ENCODE measurements around the gene TJP2.
"Not testable (repeated sequence)": the region's sequence is repeated elsewhere in the genome, so short reads cannot be mapped to it uniquely, and the experiment has no call there.

TJP2 gene

DNA sequence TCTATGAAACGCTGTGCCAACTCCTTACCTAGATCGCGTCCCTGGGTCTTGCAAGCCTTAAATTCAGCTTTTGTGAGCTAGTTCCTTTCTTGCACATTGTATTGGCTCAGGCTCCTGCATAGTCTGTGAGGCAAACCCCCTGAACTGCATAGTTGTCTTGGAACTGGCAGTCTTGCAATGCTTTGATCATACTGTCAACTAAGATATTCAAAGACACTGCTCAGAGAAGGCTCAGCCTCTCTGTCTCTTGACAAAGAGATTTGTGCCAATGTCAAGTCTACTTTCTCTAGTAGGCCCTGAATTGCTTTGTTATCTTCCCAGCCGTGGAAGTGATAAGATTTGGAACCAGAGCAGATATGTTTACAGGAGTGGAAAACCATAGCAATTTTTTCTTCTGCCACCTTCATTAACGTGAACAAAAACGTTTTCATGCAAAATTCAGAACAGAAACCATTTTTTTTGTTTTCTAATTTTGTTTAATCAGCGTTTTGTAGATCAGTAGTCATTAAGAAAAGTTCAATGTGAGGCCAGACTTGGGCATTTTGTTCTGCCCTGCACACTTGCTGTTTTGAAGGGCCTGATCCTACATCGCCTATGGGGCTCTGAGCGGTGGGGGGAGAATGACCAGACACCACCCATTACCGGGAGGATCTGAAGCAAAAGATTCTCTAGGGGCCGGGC lies 123.4 kb downstream of the TJP2 start:
- DNase-seq, result no peak

DNA sequence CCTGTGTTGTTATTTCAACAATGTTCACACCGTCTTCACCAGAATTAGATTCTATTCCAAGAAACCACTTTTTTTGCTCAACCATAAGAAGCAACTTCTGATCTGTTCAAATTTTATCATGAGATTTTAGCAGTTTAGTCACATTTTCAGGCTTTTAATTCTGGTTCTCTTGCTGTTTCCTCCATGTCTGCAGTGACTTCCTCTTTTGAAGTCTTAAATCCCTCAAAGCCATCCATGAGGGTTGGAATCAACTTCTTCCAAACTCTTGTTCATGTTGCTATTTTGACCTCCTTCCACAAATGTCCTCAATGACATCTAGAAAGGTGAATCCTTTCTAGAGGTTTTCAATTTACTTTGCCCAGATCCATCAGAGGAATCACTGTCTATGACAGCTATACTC lies 125.2 kb downstream of the TJP2 start:
- DNase-seq, result no peak

DNA sequence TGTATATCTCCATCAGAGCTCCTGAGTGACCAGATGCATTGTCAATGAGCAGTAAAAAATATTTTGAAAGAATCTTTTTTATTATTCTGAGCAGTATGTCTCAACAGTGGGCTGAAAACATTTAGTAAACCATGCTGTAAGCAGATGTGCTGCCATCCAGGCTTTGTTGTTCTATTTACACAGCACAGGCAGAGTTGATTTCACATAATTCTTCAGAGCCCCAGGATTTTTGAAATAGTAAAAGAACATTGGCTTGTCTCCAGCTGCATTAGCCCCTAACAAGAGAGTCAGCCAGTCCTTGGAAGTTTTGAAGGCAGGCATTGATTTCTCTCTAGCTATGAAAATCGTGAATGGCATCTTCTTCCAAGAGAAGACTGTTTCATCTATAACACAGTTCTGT lies 125.7 kb downstream of the TJP2 start:
- DNase-seq, result no peak

DNA sequence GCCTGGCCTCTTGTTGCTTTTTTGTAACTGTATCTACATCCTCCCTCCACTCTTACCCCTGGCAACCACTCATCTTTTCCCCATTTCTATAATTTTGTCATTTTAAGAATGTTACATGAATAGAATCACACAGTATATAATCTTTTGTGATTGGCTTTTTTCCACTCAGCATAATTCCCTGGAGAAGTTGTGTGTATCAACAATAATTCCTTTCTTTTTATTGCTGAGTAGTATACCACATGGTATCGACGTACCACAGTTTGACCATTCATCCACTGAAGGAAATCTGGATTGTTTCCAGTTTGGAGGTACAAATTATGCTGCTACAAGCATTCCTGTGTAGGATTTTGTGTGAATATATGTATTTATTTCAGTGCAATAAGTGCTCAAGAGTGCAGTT lies 129.3 kb downstream of the TJP2 start:
- DNase-seq, result no peak

DNA sequence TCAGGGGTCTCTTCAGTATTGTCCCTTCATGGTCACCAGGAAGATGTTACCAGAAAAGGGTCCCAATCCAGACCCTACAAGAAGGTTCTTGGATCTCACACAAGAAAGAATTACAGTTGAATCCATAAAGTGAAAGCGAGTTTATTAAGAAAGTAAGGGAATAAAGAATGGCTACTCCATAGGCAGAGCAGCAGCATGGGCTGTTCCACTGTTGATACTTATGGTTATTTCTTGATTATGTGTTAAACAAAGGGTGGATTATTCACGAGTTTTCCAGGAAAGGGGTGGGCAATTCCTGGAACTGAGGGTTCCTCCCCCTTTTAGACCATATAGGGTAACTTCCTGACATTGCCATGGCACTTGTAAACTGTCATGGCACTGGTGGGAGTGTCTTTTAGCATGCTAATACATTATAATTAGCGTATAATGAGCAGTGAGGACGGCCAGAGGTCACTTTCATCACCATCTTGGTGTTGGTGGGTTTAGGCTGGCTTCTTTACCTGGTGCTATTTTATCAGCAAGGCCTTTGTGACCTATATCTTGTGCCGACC lies 132.9 kb downstream of the TJP2 start:
- DNase-seq, result not testable (repeated sequence)

DNA sequence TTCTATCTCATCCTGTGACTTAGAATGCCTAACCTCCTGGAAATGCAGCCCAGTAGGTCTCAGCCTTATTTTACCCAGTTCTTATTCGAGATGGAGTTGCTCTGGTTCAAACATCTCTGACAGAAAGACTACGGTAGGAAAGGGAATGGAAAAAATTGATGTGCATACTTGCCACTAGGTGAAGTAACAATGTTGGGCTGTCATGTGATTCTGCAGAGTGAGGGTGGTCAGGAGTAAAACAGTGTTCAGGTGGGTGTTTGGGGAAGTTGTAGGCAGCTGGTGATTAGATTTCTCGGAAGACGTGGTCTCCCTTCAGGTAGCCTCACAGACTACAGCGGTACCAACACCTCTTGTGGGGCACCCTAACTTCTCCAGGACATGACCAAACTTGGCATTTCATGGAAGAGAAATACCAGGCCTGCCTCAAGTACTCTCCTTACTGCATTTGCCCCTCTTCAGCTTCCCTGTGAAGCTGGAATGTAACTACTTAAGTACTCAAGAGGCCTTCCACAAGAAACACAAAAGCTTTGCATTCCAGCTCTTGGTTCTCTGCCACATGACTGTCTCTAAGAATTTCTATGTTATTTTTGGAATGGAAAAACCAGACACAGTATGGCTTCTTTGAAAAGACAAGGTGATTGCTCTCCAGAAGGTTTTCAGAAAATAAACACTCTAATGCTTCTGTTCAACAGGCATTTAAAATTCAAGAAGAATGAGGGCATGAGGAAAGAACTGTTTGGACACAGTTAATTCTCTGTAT lies 133.5 kb downstream of the TJP2 start:
- DNase-seq, result no peak

DNA sequence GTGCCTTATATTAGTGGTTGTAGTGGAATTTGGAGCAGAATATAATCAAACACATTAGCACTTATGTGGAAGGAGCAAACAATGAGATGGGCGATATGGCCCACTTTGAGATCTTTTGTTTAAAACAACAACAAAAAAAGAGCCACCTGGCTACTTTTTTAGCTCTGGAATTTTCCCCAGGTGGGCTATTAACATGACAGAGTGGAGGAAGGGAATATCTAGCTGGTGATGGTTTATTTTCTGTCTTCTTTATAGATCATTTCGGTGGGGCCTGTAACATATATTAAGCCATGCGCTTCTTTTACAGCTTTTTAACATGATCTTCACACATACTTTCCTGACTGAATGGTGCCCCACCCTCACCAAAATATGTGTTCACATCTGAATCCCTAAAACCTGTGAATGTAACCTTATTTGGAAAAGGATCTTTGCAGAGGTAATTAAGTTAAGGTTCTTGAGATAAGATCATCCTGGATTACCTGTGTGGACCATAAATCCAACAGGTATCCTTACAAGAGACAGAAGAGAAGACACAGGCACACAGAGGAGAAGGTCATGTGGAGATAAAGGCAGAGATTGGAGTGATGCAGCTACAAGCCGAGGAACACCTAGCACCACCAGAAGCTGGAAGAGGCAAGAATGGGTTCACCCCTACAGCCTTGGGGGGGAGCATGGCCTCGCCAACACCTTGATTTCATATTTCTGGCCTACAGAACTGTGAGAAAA lies 134.3 kb downstream of the TJP2 start:
- DNase-seq, result no peak

DNA sequence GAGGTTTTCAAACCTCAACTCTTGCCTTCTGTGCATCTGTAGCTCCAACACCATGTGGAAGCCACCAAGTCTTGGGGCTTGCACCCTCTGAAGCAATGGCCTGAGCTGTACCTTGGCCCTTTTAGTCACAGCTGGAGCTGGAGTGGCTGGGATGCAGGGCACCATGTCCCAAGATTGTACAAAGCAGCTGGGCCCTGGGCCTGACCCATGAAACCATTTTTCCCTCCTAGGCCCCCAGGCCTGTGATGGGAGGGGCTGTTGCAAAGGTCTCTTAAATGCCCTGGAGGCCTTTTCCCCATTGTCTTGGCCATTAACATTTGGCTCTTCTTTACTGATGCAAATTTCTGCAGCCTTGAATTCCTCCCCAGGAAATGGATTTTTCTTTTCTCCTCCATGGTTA lies 139.1 kb downstream of the TJP2 start:
- DNase-seq, result no peak

DNA sequence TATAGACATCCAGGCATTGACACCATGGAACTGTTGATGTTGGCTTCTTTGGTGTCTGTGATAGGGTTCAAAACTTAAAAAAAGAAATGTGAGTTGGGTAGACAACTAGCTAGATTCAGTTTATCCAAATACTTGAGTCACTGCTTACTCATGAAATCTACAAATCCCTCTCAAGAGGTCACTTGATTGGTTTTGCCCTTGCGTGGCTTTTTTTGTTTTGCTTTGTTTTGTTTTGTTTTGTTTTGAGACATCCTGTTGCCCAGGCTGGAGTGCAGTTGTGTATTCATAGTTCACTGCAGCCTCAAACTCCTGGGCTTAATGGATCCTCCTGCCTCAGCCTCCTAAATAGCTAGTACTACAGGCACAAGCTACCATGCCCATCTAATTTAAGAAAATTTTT lies 140.5 kb downstream of the TJP2 start:
- DNase-seq, result no peak

DNA sequence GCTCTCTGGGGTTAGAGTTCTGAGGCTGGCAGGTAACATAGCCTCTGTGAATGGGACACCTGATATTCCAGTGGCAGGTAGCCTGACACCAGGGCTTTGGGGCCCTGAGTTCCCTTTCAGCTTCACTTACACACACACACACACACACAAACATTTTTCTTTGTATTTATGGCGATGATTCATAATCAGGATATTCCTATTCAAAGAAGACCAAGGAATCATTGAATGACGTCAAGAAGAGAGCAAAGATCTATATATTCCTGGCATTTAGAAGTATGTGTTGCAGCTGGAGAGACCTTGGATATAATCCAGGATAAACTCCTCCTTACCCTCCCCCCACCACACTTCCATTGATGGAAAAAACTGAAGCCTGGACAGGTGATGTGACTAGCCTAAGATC lies 143.0 kb downstream of the TJP2 start:
- no peak for DNase-seq

DNA sequence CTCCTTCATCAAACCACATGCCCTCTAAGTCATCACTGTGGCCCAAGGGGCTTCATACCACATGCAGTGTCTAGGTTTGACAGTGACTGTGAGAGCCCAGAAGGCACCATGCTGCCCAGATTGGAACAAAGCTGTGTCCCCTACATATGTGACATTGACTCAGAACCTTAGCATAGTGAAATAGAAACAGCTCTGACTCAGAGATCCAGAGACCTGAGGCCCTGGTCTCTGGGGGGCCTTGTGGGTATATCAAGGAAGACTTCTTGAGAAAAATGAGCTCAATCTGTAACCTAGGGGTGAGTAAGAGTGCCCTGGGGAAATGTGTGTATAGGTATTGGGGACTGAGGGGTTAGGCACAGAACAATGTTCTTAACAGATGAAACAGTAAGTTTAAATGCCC lies 143.8 kb downstream of the TJP2 start:
- DNase-seq, result no peak

DNA sequence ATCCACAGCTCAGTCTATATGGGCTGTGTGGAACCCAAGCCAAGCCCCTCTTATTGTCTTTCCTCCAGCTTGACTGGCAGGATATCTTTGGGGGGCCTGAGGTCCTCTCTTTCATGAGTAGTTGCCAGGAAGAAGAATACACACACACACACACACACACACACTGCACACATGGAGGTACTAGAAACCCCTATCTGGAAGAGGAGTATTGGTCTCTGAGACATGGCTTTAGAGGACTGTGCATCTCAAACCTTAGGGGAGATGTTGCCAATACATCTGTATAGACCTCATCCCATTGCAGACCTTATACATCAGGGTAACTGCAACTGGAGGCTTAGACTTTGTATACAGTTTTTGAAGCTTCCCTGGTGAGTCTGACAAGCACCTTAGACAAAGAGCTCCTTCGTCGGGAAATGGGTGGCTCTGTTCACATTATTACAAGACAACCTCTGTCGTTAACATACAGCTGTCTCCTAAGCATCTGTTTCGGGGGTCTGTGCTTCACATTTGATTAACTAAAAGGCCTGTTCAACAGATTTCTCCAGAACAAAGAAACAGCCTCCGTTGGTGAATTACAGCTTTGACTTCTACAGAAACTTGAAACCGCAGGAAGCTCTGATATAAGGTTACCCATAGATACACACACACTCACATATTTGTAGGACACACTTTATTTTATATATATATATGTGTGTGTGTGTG lies 145.4 kb downstream of the TJP2 start:
- no peak for DNase-seq

DNA sequence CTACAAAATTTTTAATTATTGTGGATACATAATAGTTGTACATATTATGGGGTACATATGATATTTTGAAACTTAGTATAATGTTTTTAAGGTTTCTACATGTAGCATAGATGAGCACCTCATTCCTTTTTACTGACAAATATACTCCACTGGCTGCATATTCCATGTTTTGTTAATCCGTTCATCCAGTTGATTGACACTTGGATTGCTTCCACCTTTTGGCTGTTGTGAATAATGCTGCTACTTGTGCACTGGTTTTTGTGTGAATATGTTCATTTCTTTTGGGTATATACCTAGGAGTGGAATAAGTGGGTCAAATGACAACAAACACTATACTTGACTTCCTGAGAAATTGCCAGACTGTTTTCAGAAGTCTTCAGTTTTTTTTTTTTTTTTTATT lies 148.2 kb downstream of the TJP2 start:
- no peak for DNase-seq

DNA sequence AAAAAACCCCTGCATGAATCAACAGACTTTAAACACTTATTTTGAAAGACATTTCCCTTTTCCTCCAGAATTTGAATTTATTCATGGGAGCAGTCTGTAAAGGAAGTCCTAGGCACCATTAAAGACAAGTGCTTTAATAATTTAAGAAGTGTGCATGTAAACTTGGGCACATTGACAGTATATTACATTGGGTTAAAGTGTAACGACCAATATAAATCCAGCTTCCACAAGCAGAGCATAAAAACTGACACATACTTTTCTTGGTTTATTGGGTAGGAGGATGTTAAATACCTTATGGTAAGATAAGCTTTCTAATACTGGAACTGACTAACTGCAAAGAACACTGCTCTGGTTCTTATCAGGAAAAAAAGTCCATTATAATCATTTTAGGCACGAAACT lies 149.8 kb downstream of the TJP2 start:
- DNase-seq, result no peak

Data from activated CD4-positive, alpha-beta T cell treated with anti-CD3 and anti-CD28 coated beads for 4 hours (primary cell).